22Rv1 (cell line): Measurements from ENCODE around the gene CTDSPL.

ENCODE experiments used
- CTCF ChIP-seq: fragments of 450-650 bp; IDR thresholded peaks from 2 replicates; pipeline ENCODE4 v1.5.1; 2017; ENCODE audit warnings: mild to moderate bottlenecking
- ZFX ChIP-seq: fragments of 450-650 bp; IDR thresholded peaks from 2 replicates; pipeline ENCODE4 v1.6.1; 2017; ENCODE audit warnings: antibody characterized with exemption, borderline replicate concordance

GRCh38 chr3:37956723-37957538 lies 95.3 kb downstream of the CTDSPL start:
- no peak for TF ChIP-seq CTCF
- TF ChIP-seq ZFX = no peak
